Measurements from ENCODE around the gene PML.

DNA sequence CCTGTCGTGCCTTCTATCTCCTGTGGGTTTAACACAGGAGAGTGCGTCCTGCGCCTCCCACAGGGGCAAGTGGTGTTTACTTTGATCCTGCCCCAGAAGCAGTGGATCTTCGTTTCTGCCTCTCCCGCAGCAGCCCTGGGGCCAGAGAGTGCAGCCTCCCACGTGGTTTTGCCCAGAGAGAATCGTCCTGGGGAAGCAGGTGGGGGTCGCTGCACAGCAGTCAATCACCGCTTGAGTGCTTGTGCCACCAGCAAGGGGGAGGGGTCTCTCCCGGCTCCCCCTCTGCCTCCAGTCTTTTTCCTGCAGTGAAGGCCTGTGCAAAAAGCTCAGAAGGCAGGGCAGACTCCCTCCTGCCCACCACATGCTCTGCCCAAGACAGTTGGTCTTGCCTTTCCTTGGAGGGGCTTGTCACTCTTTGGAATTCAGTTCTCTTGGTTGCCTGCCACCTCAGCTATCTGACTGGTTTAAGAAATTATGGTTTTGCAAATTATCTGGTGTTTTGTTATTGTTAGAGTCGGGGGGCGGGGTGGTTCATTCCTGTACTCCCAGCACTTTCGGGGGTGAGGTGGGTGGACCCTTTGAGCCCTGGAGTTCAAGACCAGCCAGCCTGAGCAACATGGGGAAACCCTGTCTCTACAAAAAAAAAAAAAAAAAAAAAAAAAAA lies 29.3 kb upstream of the PML start:
- TF ChIP-seq POLR2A (IDR thresholded peaks at IDR 0.05) = no peak
- TF ChIP-seq, protein P1, sequence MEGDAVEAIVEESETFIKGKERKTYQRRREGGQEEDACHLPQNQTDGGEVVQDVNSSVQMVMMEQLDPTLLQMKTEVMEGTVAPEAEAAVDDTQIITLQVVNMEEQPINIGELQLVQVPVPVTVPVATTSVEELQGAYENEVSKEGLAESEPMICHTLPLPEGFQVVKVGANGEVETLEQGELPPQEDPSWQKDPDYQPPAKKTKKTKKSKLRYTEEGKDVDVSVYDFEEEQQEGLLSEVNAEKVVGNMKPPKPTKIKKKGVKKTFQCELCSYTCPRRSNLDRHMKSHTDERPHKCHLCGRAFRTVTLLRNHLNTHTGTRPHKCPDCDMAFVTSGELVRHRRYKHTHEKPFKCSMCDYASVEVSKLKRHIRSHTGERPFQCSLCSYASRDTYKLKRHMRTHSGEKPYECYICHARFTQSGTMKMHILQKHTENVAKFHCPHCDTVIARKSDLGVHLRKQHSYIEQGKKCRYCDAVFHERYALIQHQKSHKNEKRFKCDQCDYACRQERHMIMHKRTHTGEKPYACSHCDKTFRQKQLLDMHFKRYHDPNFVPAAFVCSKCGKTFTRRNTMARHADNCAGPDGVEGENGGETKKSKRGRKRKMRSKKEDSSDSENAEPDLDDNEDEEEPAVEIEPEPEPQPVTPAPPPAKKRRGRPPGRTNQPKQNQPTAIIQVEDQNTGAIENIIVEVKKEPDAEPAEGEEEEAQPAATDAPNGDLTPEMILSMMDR (IDR thresholded peaks at IDR 0.05) = no peak
